ENCODE data around the gene APEH.
"Not testable (repeated sequence)": the region's sequence is repeated elsewhere in the genome, so short reads cannot be mapped to it uniquely, and the experiment has no call there.

Gene APEH

DNA sequence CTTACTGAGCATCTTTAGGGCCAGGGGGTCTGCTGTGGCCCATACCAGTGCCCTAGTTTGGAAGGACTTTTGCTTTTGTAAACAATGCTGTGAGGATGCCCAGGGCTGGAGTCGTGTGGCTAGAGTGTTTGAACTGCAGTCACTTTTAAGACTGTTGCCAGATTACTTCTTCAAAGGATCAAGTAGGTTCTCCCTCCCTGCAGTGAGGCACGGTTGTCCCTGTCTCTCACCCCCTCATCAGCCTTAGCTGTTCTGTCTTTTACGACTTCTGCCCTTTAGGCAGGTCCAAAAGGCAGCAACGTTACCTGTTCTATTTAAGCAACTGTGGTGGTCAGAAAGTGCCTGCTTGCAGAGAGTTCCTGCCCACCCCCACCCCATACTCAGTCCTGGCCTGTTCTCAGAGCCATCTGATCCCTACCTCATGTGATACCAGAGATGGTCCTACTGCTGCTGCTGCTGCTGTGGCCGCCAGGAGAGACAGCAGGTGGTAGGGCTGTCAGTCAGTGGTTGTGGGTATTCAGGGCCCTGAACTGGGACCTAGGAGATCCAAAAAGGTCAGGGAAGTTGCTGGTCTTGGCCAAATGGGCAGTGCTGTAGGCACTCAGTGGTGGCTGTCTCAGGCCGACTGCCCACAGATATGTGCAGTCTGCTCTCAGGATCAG, 20.4 kb downstream of the APEH start:
- not testable (repeated sequence) for DNase-seq

DNA sequence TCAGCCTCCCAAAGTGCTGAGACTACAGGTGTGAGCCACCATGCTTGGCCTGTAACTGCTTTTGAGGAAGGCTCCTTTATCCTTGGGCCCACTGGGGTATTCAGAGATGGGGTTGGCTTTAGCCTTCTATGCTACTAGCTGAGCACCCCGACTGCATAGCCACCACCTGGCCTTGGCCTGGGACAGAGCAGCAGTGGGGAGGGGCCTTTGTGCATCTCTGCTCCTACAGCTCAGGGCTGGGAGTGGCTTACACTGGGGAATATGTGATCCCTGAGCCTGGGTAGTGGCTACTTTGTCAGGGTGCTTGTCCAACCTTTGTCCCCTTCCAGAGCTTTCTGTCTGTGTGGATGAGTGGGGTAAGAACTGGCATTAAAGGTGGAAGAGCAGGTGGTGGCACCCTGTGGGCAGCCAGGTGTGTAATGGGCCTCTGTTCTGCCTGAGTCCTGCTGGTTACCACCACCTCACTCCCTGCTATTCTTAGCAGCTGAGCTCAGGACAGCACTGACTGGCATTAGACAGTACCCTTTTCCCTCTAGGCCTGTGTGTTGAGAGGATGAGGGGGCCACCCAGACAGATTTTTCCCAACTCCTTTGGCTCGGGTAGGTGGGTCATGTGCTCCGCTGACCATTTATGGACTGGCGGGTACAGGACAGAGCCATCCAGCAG, 21.3 kb downstream of the APEH start:
- not testable (repeated sequence) for DNase-seq

DNA sequence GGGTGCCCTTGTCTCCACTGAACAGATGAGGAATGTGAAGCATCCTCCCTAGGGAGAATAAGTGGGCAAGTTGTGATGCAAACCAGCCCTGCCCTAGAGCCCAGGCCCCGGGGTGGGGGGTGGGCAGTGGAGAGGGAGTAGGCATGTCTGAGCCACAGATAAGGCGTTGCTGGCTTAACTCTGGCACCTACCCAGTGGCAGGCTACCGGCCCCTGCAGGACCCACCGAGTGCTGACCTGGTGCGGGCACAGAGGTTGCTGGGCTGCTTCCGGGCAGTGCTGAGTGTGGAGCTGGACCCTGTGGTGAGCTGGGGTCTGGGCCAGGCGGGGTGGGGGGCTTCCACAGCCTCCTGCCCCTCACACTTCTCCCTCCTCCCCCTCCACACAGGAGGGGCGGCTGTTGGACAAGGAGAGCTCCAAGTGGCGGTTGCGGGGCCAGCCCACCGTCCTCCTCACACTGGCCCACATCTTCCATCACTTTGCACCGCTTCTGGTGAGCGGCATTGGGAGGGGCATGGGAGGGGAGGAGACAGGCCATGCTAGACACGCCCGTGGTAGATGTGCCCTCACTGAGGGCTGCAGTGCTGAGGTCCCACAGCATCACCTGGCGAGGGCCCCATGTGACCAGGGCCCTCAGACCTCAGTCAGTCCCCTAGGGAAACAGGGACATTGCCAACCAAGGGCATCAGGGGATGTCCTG, 25.3 kb downstream of the APEH start:
- DNase-seq: no peak

DNA sequence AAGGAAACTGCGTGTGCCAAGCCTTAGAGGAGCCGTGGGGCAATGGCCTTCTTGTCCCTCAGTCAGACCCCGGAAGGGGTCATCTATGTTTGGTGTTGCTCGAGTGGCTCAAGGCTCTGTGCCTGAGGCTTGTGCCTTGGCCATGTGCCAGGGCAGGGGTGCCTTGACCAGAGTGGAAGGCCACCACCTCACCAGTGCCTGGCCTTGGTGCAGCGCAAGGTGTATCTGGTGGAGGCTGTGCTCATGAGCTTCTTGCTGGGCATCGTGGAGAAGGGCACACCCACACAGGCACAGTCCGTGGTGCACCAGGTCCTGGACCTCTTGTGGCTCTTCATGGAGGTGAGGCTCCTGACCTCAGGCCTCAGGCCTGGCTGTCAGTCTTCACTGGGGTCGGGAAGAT, 25.9 kb downstream of the APEH start:
- no peak for DNase-seq

DNA sequence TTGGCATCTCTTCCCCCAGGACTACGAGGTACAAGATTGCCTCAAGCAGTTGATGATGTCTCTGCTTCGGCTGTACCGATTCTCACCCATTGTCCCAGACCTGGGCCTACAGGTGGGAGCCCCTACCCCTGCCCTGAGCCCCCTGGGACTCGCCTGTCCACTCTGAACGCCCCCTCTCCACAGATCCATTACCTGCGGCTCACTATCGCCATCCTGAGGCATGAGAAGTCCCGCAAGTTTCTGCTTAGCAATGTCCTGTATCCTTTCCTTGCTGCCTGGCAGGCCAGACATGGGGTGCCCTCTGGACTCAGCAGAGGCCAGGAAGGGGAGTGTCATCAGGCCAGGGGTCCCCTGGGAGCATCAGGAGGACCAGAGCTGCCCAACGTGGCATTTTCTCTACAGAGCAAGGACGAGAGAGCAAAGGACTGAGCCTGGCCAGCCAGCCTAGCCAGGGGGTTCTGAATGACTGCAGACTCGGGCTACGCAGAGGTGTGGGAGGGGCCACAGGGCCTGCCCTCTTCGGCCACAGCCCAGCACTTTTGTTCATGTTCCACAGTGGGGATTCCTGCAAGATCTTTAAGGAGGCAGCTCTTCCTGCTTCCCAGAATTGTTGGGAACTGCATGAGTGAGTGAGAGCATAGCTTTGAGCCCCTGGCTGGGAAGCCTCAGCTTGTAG, 26.4 kb downstream of the APEH start:
- no peak for DNase-seq

- no peak for DNase-seq
Measured at GRCh38 chr3:49701388-49702077, 27.4 kb downstream of the APEH start.

- no peak for DNase-seq
Measured at GRCh38 chr3:49702672-49703071, 28.5 kb downstream of the APEH start.

GRCh38 chr3:49703443-49703927, 29.3 kb downstream of the APEH start:
- peak; percentile 52 to 70 for DNase-seq

- no peak for DNase-seq
Measured at GRCh38 chr3:49703956-49704355, 29.8 kb downstream of the APEH start.

GRCh38 chr3:49704629-49705028, 30.5 kb downstream of the APEH start:
- DNase-seq: no peak

GRCh38 chr3:49705390-49705960, 31.3 kb downstream of the APEH start:
- DNase-seq: no peak

- DNase-seq: no peak
Measured at GRCh38 chr3:49706456-49707112, 32.4 kb downstream of the APEH start.

DNA sequence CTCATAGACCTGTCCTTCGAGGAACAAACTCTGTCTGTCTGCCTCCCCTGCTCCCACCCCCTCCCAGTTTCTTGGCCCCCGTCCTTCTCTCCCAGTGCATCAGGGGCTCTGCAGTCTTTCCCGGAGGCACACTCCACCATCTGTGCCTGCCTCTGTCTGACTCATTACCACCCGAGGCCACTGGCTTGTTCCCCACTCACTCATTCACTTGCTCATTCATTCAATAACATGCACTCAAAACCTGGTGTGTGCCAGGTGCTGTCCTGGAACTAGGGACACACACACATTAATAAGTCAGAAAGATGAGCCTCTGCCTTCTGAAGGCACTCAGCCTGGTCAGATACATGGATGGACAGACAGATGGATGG, 32.9 kb downstream of the APEH start:
- DNase-seq: no peak

- no peak for DNase-seq
Measured at GRCh38 chr3:49709852-49710251, 35.7 kb downstream of the APEH start.

GRCh38 chr3:49711489-49711888, 37.3 kb downstream of the APEH start:
- no peak for DNase-seq

GRCh38 chr3:49712166-49712565, 38.0 kb downstream of the APEH start:
- DNase-seq: no peak

DNA sequence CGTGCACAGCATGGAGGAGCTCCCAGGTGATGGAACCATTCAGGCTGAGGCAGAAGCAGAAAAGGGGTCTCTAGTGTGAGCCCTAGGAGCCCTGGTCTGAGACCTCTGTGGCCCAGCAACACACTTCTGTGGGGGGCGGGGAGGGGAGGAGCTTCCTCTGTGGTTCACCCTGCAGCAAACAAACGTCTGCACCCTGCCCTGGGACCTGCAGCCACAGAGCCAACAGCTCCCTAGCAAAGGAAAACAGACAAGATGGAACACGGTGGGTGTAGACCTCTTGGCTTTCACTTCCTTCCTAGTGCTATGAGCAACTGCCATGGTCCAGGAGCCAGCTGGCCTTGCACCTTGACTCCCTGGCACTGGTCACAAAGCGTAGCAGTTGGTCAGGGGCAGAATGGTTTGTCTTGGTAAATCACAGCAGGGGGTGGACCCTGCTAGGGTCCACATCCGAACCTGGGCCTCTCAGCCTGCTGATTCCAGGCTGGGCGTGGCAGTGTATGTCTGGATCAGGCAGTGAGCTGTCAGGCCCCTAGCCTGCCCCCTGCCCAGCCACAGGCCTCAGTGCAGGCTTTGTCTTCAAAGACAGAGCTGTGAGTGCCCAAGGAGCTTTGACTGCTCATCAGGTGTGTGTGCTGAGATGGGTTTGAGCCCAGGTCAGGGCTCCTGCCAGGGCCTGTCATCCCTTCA, 38.6 kb downstream of the APEH start:
- DNase-seq: no peak

DNA sequence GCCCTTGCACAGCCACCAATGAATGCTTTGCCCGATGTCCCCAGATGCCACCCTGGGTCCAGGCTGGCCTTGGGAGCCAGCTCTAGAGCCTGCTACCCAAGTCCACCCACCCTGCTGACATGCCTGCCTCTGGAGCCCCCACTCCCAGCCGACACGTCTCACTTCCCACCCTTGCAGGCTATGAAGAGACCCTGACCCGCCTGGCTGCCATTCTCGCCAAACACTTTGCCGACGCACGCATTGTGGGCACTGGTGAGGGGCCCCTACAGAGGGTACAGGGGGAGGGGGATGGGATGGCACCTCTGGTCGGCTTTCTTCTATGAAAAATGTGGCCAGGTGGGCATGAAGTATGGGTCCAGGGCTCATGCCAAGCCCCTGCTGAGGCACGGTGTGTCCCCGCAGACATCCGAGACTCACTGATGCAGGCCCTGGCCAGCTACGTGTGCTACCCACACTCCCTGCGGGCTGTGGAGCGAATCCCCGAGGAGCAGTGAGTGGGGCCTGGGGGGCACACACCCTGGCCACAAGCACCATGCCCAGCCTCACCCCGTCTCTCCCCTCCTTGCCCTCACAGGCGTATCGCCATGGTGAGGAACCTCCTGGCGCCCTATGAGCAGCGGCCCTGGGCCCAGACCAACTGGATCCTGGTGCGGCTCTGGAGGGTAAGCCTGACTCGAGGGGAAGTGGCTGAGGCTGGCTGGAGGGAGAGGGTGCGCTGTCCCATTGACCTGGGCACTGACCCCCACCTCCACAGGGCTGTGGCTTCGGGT, 39.4 kb downstream of the APEH start:
- no peak for DNase-seq

DNA sequence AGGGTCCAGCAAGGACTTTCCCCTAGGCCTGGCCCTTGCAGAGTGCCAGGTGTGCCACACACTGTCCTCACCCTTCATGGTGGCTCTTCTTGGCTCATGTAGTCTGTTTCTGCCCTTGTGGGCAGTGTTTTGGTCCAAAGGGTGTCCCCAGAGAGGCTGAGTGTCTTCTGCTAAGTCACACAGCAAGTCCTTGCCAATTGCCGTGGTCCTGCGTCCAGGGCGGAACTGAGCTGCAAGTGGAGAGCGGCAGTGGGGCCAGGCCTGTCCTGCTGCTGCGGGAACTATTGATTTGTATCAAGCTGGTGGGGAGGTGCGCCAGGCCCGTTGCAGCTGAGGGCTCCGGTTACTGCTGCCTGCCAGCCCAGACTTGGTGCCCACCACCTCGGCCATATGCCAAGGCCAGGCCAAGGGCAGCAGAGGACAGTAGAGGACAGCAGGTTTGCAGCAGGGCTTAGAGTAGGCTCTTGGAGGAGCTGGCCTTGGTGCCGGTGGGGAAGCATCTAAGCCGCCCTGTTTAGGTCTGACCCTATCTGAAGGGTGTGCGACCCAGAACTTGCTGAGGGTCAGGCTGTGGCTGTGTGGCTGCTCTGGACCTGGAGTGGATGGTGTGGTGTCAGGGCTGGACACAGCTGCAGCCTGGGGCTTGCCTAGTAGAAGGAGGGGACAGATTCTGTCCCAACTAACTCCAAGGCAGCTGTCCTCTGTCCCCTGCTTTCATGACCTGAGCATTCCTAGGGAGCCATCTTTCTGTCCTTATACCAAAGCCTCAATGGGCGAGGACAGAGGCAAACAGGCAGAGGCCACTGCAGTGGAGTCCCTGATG, 40.8 kb downstream of the APEH start:
- no peak for DNase-seq

Data from inflammatory macrophage treated with lipopolysaccharide for 1 hour (primary cell).